Vagina (tissue), 2 donors: ENCODE data around the gene GJA1.

ENCODE experiments used
- POLR2A ChIP-seq, 2 donors: fragments of 450-650 bp; IDR thresholded peaks; one replicate each; pipeline ENCODE4 v1.6.1; 2017; ENCODE audit warnings: antibody characterized with exemption in 2 of 2, mild to moderate bottlenecking in 2 of 2, moderate library complexity in 2 of 2
- POLR2AphosphoS5 ChIP-seq, 2 donors: sonication (generic); formaldehyde crosslinking; IDR thresholded peaks; one replicate each; pipeline ENCODE4 v1.9.0; 2017; ENCODE audit warnings: antibody characterized with exemption in 2 of 2, mild to moderate bottlenecking in 2 of 2, low read depth in 1 of 2; ENCODE audit not compliant: insufficient read depth in 1 of 2
- TF ChIP-seq, protein P1 (sequence below), 3 experiments: fragments of 450-650 bp in 2 of 3; fragments of 200-600 bp in 1 of 3; sonication (generic) in 1 of 3; IDR thresholded peaks; one replicate each; pipeline ENCODE4 v1.5.1; 2017 to 2019; ENCODE audit warnings: antibody characterized with exemption in 3 of 3, mild to moderate bottlenecking in 2 of 3, moderate library complexity in 2 of 3

DNA sequence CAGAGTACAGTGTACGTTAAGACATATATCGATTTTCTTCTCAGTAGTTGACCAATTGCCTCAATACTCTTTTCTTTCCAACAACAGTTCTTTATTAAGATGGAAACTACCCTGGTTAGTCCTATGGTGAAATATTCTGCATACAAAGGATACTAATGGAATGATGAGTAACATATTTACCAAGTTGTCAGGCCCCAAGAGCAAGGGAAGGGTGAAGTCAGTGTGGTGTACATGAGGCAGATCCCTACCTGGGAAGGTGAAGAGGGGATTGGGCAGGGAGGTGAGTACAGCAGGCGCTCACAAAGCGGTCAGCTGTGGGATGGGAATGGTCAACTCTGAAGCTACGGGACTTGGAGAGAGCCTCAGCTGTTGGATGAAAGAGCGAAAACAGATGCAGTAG, 29.7 kb downstream of the GJA1 start:
- TF ChIP-seq POLR2AphosphoS5 (IDR thresholded peaks at IDR 0.05; ENCODE audit: insufficient read depth in 1 of 2, low read depth in 1 of 2) (no peak), POLR2A (IDR thresholded peaks at IDR 0.05) (no peak)
- TF ChIP-seq, protein P1, sequence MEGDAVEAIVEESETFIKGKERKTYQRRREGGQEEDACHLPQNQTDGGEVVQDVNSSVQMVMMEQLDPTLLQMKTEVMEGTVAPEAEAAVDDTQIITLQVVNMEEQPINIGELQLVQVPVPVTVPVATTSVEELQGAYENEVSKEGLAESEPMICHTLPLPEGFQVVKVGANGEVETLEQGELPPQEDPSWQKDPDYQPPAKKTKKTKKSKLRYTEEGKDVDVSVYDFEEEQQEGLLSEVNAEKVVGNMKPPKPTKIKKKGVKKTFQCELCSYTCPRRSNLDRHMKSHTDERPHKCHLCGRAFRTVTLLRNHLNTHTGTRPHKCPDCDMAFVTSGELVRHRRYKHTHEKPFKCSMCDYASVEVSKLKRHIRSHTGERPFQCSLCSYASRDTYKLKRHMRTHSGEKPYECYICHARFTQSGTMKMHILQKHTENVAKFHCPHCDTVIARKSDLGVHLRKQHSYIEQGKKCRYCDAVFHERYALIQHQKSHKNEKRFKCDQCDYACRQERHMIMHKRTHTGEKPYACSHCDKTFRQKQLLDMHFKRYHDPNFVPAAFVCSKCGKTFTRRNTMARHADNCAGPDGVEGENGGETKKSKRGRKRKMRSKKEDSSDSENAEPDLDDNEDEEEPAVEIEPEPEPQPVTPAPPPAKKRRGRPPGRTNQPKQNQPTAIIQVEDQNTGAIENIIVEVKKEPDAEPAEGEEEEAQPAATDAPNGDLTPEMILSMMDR (IDR thresholded peaks at IDR 0.05), result no peak
